ENCODE measurements around the gene NFIB. TPM values are rescaled to one million over a fixed set of nuclear protein-coding genes. Genes with fewer than 3 reads are reported as not detected.

The NFIB gene
- total and polyA plus RNA-seq, 2 donors from 2014 or later: 15.6 to 112 TPM

GRCh38 chr9:14277244-14277643 lies 36.7 kb downstream of the NFIB start:
- Histone ChIP-seq H3K27ac (ENCODE audit: low read depth in 2 of 2, low read length in 2 of 2) (no peak overlapping the region), H3K9me3 (ENCODE audit: control insufficient read depth in 2 of 3, insufficient read depth in 1 of 3, low read length in 3 of 3) (no peaks in the 10 kb centered on the region), H3K27me3 (ENCODE audit: control insufficient read depth, insufficient read depth, low read length) (no peaks in the 10 kb centered on the region), H3K4me3 (ENCODE audit: low read length in 3 of 3) (peak overlapping the region in 1 of 3 donors; percentile 17), H3K36me3 (ENCODE audit: control insufficient read depth in 2 of 3, insufficient read depth in 3 of 3, low read length in 3 of 3) (no peaks in the 10 kb centered on the region), H3K4me1 (ENCODE audit: control insufficient read depth in 2 of 3, insufficient read depth in 2 of 3, low read depth in 1 of 3, low read length in 3 of 3) (peaks cover 0 to 55% (median 22%) of the 10 kb centered on the region in 3 donors), H3K9ac (ENCODE audit: low read length in 3 of 3) (no peak overlapping the region)
- DNase-seq (no peak), FAIRE-seq (no peak)
- no peak for TF ChIP-seq CTCF (IDR thresholded peaks at IDR 0.05; ENCODE audit: borderline replicate concordance, extremely low read depth, insufficient read depth)
- intact Hi-C loops (cut with DNase I): no loop called here

GRCh38 chr9:14275331-14275730 lies 38.6 kb downstream of the NFIB start:
- FAIRE-seq (no peak), DNase-seq (no peak)
- no peaks in the 10 kb centered on the region for H3K36me3 ChIP-seq (ENCODE audit: control insufficient read depth in 2 of 3, insufficient read depth in 3 of 3, low read length in 3 of 3)
- no peaks in the 10 kb centered on the region for H3K9me3 ChIP-seq (ENCODE audit: control insufficient read depth in 2 of 3, insufficient read depth in 1 of 3, low read length in 3 of 3)
- no peaks in the 10 kb centered on the region for H3K27me3 ChIP-seq (ENCODE audit: control insufficient read depth, insufficient read depth, low read length)
- H3K4me3 ChIP-seq (ENCODE audit: low read length in 3 of 3): no peak overlapping the region
- H3K4me1 ChIP-seq (ENCODE audit: control insufficient read depth in 2 of 3, insufficient read depth in 2 of 3, low read depth in 1 of 3, low read length in 3 of 3): peaks cover 0 to 51% (median 24%) of the 10 kb centered on the region in 3 donors
- TF ChIP-seq CTCF (IDR thresholded peaks at IDR 0.05; ENCODE audit: borderline replicate concordance, extremely low read depth, insufficient read depth): no peak
- H3K27ac ChIP-seq (ENCODE audit: low read depth in 2 of 2, low read length in 2 of 2): no peak overlapping the region
- intact Hi-C loops (cut with DNase I): no loop called here
- H3K9ac ChIP-seq (ENCODE audit: low read length in 3 of 3): no peak overlapping the region

- intact Hi-C loops (cut with DNase I): no loop called here
- no peak for TF ChIP-seq CTCF (IDR thresholded peaks at IDR 0.05; ENCODE audit: borderline replicate concordance, extremely low read depth, insufficient read depth)
- Histone ChIP-seq H3K9me3 (ENCODE audit: control insufficient read depth in 2 of 3, insufficient read depth in 1 of 3, low read length in 3 of 3) (no peaks in the 10 kb centered on the region), H3K9ac (ENCODE audit: low read length in 3 of 3) (peak overlapping the region in 1 of 3 donors; percentile 57), H3K4me3 (ENCODE audit: low read length in 3 of 3) (peak overlapping the region in 2 of 3 donors; percentile 35 to 49), H3K36me3 (ENCODE audit: control insufficient read depth in 2 of 3, insufficient read depth in 3 of 3, low read length in 3 of 3) (no peaks in the 10 kb centered on the region), H3K27me3 (ENCODE audit: control insufficient read depth, insufficient read depth, low read length) (no peaks in the 10 kb centered on the region), H3K27ac (ENCODE audit: low read depth in 2 of 2, low read length in 2 of 2) (peak overlapping the region in 1 of 2 donors; percentile 23), H3K4me1 (ENCODE audit: control insufficient read depth in 2 of 3, insufficient read depth in 2 of 3, low read depth in 1 of 3, low read length in 3 of 3) (peaks cover 0 to 48% (median 24%) of the 10 kb centered on the region in 3 donors)
- FAIRE-seq (no peak), DNase-seq (peak in 2 of 5 donors; percentile 24 to 38)
Measured at GRCh38 chr9:14273696-14274121, 40.2 kb downstream of the NFIB start.

Measured in kidney (tissue), 14 donors.